Sigmoid colon (tissue), 7 donors: ENCODE results near the gene ATP6V1G1. TPM values are rescaled to one million over a fixed set of nuclear protein-coding genes. Genes with fewer than 3 reads are reported as not detected.
"Not testable (repeated sequence)": the region's sequence is repeated elsewhere in the genome, so short reads cannot be mapped to it uniquely, and the experiment has no call there.

Source experiments
- DNase-seq: peaks from one replicate; pipeline ENCODE4 v3.0.0-alpha.2; 2019
- H3K27ac ChIP-seq, 4 donors: fragments of 200-600 bp; sonication (generic); one replicate each; pipeline ENCODE4 v1.5.1; 2016 to 2019; ENCODE audit warnings: mild to moderate bottlenecking in 1 of 4
- H3K27me3 ChIP-seq, 3 donors: fragments of 200-600 bp; sonication (generic); one replicate each; pipeline ENCODE4 v1.5.1; 2019; ENCODE audit warnings: mild to moderate bottlenecking in 1 of 3
- H3K36me3 ChIP-seq, 4 donors: fragments of 200-600 bp; sonication (generic); one replicate each; pipeline ENCODE4 v1.5.1; 2016 to 2019
- H3K4me1 ChIP-seq, 4 donors: fragments of 200-600 bp; sonication (generic); one replicate each; pipeline ENCODE4 v1.5.1; 2017 to 2019
- H3K4me3 ChIP-seq, 4 donors: fragments of 200-600 bp; sonication (generic); one replicate each; pipeline ENCODE4 v1.5.1; 2017 to 2019; ENCODE audit warnings: mild to moderate bottlenecking in 2 of 4, moderate library complexity in 1 of 4
- H3K9me3 ChIP-seq, 4 donors: fragments of 200-600 bp in 3 of 4; sonication (generic) in 3 of 4; one replicate each; pipeline versions ENCODE4 v1.5.1 to v1.6.1; 2013 to 2019
- CTCF ChIP-seq, 4 experiments: fragments of 450-650 bp in 3 of 4; fragments of 200-600 bp in 1 of 4; IDR thresholded peaks; one replicate each; pipeline ENCODE4 v1.5.1; 2016 to 2019; ENCODE audit warnings: antibody characterized with exemption in 4 of 4, mild to moderate bottlenecking in 3 of 4, moderate library complexity in 2 of 4
- EP300 ChIP-seq, 4 donors: sonication (generic); formaldehyde crosslinking; IDR thresholded peaks; one replicate each; pipeline ENCODE4 v1.6.1; 2017; ENCODE audit warnings: antibody characterized with exemption in 4 of 4
- POLR2A ChIP-seq, 2 donors: fragments of 450-650 bp; IDR thresholded peaks; one replicate each; pipeline ENCODE4 v1.6.1; 2016; ENCODE audit warnings: antibody characterized with exemption in 2 of 2, mild to moderate bottlenecking in 2 of 2, moderate library complexity in 2 of 2
- POLR2AphosphoS5 ChIP-seq, 4 donors: sonication (generic); formaldehyde crosslinking; IDR thresholded peaks; one replicate each; pipeline ENCODE4 v1.6.1; 2017; ENCODE audit warnings: antibody characterized with exemption in 4 of 4
- WGBS, 2 donors: extraction: QIAGEN DNeasy Blood & Tissue Kit; methylation state at CpG; one replicate each; pipeline ENCODE4 v1.1.7; 2013; 5-methylcytosine and 5-hydroxymethylcytosine counted together
- intact Hi-C: fragments of 100-400 bp; cut with DNase I; formaldehyde crosslinking; loops from one replicate; pipeline ENCODE4 v1.15.1; 2023
- polyA plus RNA-seq, 3 donors: library from polyadenylated mRNA; stranded (reverse); fragments of 200-250 nt; gene quantifications; one replicate each; pipeline ENCODE4 v1.2.3, GENCODE V29; 2013
- total RNA-seq, 4 donors: library from RNA; depleted of rRNA; stranded (reverse); fragments of >200 nt; gene quantifications; one replicate each; pipeline ENCODE4 v1.1.0, GENCODE V29; 2016
- donor health status: healthy with polysubstance abuse.
- donor health status: Bipolar disorder and iron deficiency.
- donor health status: healthy.

The ATP6V1G1 gene
- total and polyA plus RNA-seq, 7 donors = 114 to 256 (median 176) TPM

DNA sequence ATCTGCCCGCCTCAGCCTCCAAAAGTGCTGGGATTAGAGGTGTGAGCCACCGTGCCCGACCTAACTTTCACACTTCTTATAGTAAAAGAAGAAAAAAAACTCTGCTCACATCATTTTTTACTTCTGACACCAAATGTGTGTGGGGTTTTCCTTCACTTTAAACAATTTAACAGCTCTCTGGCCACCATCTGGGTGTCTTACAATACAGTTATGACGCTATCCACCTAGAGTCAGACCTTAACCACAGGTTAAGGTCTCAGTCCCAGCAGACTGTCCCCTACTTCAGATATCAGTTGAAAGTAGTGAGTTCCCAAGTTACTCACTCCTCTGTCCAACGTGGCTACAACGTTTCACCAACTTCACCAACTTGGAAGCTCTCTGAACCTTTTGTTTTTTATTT is 15.4 kb upstream of the ATP6V1G1 start:
- Histone ChIP-seq H3K36me3 (no peaks in the 10 kb centered on the region), H3K4me1 (no peaks in the 10 kb centered on the region), H3K27ac (no peak overlapping the region), H3K9me3 (no peaks in the 10 kb centered on the region), H3K4me3 (no peak overlapping the region), H3K27me3 (no peaks in the 10 kb centered on the region)
- peak; percentile 24 for DNase-seq
- intact Hi-C loops = no loop called here
- no peak for TF ChIP-seq EP300 (IDR thresholded peaks at IDR 0.05)
- 89 to 91% methylated on average over 6 of the region's 6 CpGs for WGBS, 2 donors

DNA sequence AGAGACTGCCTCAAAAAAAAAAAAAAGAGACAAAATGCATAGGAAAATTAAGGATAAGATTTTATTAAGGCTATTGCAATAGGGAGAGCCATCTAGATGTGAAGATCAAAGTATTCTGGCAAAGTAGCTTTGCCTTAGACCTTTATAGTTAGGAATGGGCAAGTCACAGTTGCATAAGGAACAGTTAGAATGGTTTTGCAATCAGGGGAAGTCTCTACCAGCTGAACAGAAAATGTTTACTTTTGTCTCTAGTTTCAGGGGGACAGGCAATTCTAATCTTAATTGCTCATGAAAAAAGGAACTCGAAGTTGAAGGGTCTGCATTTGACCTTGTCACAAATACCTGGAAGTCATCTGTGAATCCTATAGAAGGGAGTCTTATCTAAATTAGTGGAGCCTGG is 13.1 kb upstream of the ATP6V1G1 start:
- no peaks in the 10 kb centered on the region for H3K9me3 ChIP-seq
- intact Hi-C loops = no loop called here
- no peaks in the 10 kb centered on the region for H3K4me1 ChIP-seq
- WGBS, 2 donors = 15 to 24% methylated on average over 1 of the region's 1 CpG
- H3K27me3 ChIP-seq = no peaks in the 10 kb centered on the region
- no peak overlapping the region for H3K4me3 ChIP-seq
- no peak overlapping the region for H3K27ac ChIP-seq
- no peak for TF ChIP-seq POLR2AphosphoS5 (IDR thresholded peaks at IDR 0.05)
- no peak for TF ChIP-seq EP300 (IDR thresholded peaks at IDR 0.05)
- TF ChIP-seq CTCF (IDR thresholded peaks at IDR 0.05) = no peak
- TF ChIP-seq POLR2A (IDR thresholded peaks at IDR 0.05) = no peak
- H3K36me3 ChIP-seq = no peaks in the 10 kb centered on the region
- no peak for DNase-seq

DNA sequence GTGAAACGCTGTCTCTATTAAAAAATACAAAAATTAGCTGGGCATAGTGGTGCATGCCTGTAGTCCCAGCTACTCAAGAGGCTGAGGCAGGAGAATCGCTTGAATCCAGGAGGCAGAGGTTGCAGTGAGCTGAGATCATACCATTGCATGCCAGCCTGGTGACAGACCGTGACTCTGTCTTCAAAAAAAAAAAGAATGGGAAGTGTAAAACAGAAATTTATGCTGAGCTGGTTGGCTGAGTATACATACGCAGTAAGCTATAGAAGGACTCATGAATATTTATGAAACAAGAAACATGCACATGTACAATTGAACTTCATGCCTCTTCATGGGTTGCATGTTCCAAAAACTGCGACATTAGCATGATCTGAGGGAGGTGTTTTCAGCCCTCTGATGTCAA is 10.8 kb upstream of the ATP6V1G1 start:
- H3K27ac ChIP-seq, H3K4me3 ChIP-seq, DNase-seq, H3K36me3 ChIP-seq, H3K4me1 ChIP-seq, H3K9me3 ChIP-seq, H3K27me3 ChIP-seq, intact Hi-C loops: not testable (repeated sequence)
- 89% methylated on average over 5 of the region's 5 CpGs for WGBS, 2 donors

GRCh38 chr9:114578134-114578533 is 9.4 kb upstream of the ATP6V1G1 start:
- DNase-seq, H3K27ac ChIP-seq, H3K27me3 ChIP-seq, H3K4me3 ChIP-seq, H3K9me3 ChIP-seq, H3K36me3 ChIP-seq, intact Hi-C loops, H3K4me1 ChIP-seq: not testable (repeated sequence)
- 85 to 87% methylated on average over 5 of the region's 5 CpGs for WGBS, 2 donors

- intact Hi-C loops = no loop called here
- Histone ChIP-seq H3K4me3 (no peak overlapping the region), H3K4me1 (no peaks in the 10 kb centered on the region), H3K9me3 (no peaks in the 10 kb centered on the region), H3K36me3 (no peaks in the 10 kb centered on the region), H3K27me3 (no peaks in the 10 kb centered on the region), H3K27ac (no peak overlapping the region)
- no peak for TF ChIP-seq CTCF (IDR thresholded peaks at IDR 0.05)
- TF ChIP-seq EP300 (IDR thresholded peaks at IDR 0.05) = no peak
- no peak for TF ChIP-seq POLR2A (IDR thresholded peaks at IDR 0.05)
- TF ChIP-seq POLR2AphosphoS5 (IDR thresholded peaks at IDR 0.05) = no peak
- WGBS, 2 donors = 93% methylated on average over 2 of the region's 2 CpGs
- no peak for DNase-seq
Observed at GRCh38 chr9:114580609-114581193, 6.9 kb upstream of the ATP6V1G1 start.

- H3K36me3 ChIP-seq = no peaks in the 10 kb centered on the region
- intact Hi-C loops = no loop called here
- no peak overlapping the region for H3K4me3 ChIP-seq
- no peak overlapping the region for H3K27ac ChIP-seq
- 81% methylated on average over 5 of the region's 5 CpGs for WGBS, 2 donors
- H3K9me3 ChIP-seq = no peaks in the 10 kb centered on the region
- peaks cover 0 to 9% (median 6%) of the 10 kb centered on the region in 4 donors for H3K4me1 ChIP-seq
- TF ChIP-seq POLR2A (IDR thresholded peaks at IDR 0.05) (no peak), CTCF (IDR thresholded peaks at IDR 0.05) (no peak), EP300 (IDR thresholded peaks at IDR 0.05) (no peak), POLR2AphosphoS5 (IDR thresholded peaks at IDR 0.05) (no peak)
- H3K27me3 ChIP-seq = no peaks in the 10 kb centered on the region
- DNase-seq = no peak
Observed at GRCh38 chr9:114583371-114584155, 4.0 kb upstream of the ATP6V1G1 start.
